H1 (cell line): ENCODE data around the gene NAV3.

ENCODE experiments used
- HDAC2 ChIP-seq, 2 experiments: fragments of 300-600 bp in 1 of 2; sonication (generic) in 1 of 2; IDR thresholded peaks; 2 replicates each; pipeline ENCODE4 v1.6.1; 2011 to 2012; ENCODE audit warnings: low read depth in 2 of 2, low read length in 2 of 2, mild to moderate bottlenecking in 2 of 2, moderate library complexity in 2 of 2, borderline replicate concordance in 1 of 2, inconsistent platforms in 1 of 2
- JUND ChIP-seq: IDR thresholded peaks from 2 replicates; pipeline ENCODE4 v1.6.1; 2011; ENCODE audit warnings: mild to moderate bottlenecking, improper control_type of control experiment, low read length
- SIX5 ChIP-seq: IDR thresholded peaks from 2 replicates; pipeline ENCODE4 v1.6.1; 2011; ENCODE audit warnings: mild to moderate bottlenecking, low read depth, low read length
- TCF12 ChIP-seq: IDR thresholded peaks from 2 replicates; pipeline ENCODE4 v1.6.1; 2011; ENCODE audit warnings: low read depth, mild to moderate bottlenecking, low read length
- TF ChIP-seq, protein P1 (sequence below): IDR thresholded peaks from 2 replicates; pipeline ENCODE4 v1.6.1; 2012; ENCODE audit warnings: inconsistent platforms

DNA sequence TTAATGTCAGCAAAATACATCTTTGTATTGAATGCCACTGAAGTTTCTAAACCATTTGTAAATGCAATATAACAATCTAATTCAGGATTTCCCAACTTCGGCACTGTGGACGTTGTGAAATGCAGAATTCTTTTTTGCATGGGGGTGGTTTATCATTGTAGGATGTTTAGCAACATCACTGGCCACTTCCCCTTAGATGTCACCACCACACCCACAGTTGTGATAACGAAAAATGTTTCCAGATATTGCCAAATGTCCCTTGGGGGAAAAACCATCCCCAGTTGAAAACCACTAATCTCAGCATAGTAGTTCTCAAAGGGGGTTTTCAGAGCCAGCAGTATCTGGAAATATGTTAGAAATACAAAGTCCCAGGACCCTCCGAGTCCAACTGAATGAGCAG lies 203.3 kb downstream of the NAV3 start:
- TF ChIP-seq JUND: no peak
- no peak for TF ChIP-seq HDAC2 (IDR thresholded peaks at IDR 0.05; ENCODE audit: borderline replicate concordance in 1 of 2, low read depth in 2 of 2, low read length in 2 of 2)
- TF ChIP-seq, protein P1, sequence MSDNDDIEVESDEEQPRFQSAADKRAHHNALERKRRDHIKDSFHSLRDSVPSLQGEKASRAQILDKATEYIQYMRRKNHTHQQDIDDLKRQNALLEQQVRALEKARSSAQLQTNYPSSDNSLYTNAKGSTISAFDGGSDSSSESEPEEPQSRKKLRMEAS: no peak
- TF ChIP-seq SIX5: no peak
- TF ChIP-seq TCF12: no peak
